Activated T-cell treated with anti-CD3 and anti-CD28 coated beads, Interleukin-2, amount 50 U/mL, for 24 hours (primary cell): ENCODE data around the gene TMCC3.
A peak's percentile ranks its signal among the peaks of the same experiment; 100 is the strongest.

Experiments
- DNase-seq: peaks from one replicate; pipeline ENCODE4 v3.0.0-alpha.2; 2020
- H3K27ac Mint-ChIP-seq: 2 replicates; pipeline ENCODE4 v1.8.0; 2020; ENCODE audit warnings: mild to moderate bottlenecking, mixed read lengths
- H3K27me3 Mint-ChIP-seq: 2 replicates; pipeline ENCODE4 v1.8.0; 2020; ENCODE audit warnings: mixed read lengths
- H3K36me3 Mint-ChIP-seq: 2 replicates; pipeline ENCODE4 v1.8.0; 2020; ENCODE audit warnings: low read depth, mixed read lengths
- H3K4me1 Mint-ChIP-seq: 2 replicates; pipeline ENCODE4 v1.8.0; 2020; ENCODE audit warnings: low read depth, mixed read lengths
- H3K4me3 Mint-ChIP-seq: 2 replicates; pipeline ENCODE4 v1.8.0; 2020; ENCODE audit warnings: mild to moderate bottlenecking, moderate library complexity, mixed read lengths
- H3K9me3 Mint-ChIP-seq: 2 replicates; pipeline ENCODE4 v1.8.0; 2020; ENCODE audit warnings: mixed read lengths

The TMCC3 gene

DNA sequence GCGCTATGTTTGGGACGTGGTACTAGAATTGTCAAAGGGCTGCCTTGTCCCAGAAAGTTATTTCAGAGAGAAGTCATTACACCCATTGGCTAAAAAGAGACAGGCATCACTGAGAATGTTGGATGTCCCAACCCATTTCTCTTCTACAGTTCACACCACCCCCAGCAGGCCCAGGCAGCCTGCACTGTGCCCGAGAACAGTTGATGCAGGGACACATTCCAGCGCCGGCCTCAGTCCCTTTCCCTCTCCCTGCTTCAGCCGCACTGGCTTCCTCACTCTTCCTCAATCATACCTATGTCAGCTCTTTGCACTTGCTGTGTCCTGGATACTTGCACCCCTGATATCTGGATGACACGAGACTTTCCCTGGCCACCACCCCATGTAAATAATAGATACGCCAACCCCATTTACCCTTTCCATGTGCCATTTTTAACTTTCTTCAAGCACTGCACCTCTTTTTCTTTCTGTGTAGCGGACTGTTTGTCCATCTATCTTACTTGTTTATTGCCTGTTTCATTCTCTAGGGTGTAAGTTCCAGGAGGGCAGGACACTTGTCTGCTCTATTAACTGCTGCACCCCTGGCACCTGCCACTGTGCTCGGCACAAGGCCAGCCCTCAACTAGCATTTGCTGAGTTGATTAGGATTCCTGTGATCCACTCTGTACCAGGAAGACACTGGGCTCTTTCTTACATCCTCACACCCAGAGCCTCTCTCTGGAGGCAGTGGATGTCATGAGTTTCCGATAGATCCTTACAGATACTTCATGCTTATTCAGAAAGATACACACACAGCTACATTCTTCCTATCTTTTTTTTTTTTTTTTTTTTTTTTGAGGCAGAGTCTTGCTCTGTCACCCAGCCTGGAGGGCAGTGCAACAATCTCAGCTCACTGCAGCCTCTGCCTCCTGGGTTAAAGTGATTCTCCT, 114.1 kb downstream of the TMCC3 start:
- no peaks in the 10 kb centered on the region for H3K9me3 Mint-ChIP-seq
- peaks cover 7% of the 10 kb centered on the region for H3K27me3 Mint-ChIP-seq
- peaks cover 2% of the 10 kb centered on the region for H3K4me1 Mint-ChIP-seq
- no peak overlapping the region for H3K27ac Mint-ChIP-seq
- no peaks in the 10 kb centered on the region for H3K36me3 Mint-ChIP-seq
- no peak overlapping the region for H3K4me3 Mint-ChIP-seq
- DNase-seq = no peak

- Mint-ChIP-seq H3K4me1 (peaks cover 2% of the 10 kb centered on the region), H3K4me3 (no peak overlapping the region), H3K27me3 (peaks cover 7% of the 10 kb centered on the region), H3K36me3 (no peaks in the 10 kb centered on the region), H3K27ac (no peak overlapping the region), H3K9me3 (no peaks in the 10 kb centered on the region)
- no peak for DNase-seq
Observed at GRCh38 chr12:94535510-94535921, 114.8 kb downstream of the TMCC3 start.

- H3K27me3 Mint-ChIP-seq = peaks cover 7% of the 10 kb centered on the region
- no peaks in the 10 kb centered on the region for H3K9me3 Mint-ChIP-seq
- no peaks in the 10 kb centered on the region for H3K36me3 Mint-ChIP-seq
- no peak overlapping the region for H3K4me3 Mint-ChIP-seq
- no peak overlapping the region for H3K27ac Mint-ChIP-seq
- peaks cover 2% of the 10 kb centered on the region for H3K4me1 Mint-ChIP-seq
- DNase-seq = no peak
Observed at GRCh38 chr12:94534774-94535509, 115.4 kb downstream of the TMCC3 start.

DNA sequence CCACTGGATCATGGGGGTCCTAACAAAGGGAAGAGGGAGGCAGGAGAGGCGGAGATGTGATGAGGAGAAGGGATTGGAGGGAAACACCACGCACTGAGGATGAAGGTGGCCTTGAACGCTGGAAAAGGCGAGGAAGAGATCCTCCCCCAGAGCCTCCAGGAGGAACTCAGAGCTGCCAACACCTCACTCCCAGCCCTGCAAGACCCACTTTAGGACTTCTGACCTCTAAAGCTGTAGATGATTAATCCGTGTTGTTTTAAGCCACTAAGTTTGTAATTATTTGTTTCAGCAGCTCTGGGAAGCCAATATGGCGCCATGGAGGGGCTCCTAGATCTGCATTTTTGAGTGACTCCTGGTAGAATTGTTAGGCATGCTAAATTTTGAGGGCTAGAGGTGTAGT, 116.1 kb downstream of the TMCC3 start:
- DNase-seq = no peak

GRCh38 chr12:94532490-94533422, 117.6 kb downstream of the TMCC3 start:
- Mint-ChIP-seq H3K4me1 (peaks cover 2% of the 10 kb centered on the region), H3K4me3 (no peak overlapping the region), H3K27me3 (peaks cover 15% of the 10 kb centered on the region), H3K9me3 (no peaks in the 10 kb centered on the region), H3K27ac (no peak overlapping the region), H3K36me3 (no peaks in the 10 kb centered on the region)
- peak; percentile 84 for DNase-seq

More for the DNA sequence above, 116.1 kb downstream of the TMCC3 start:
- Mint-ChIP-seq H3K27ac (no peak overlapping the region), H3K36me3 (no peaks in the 10 kb centered on the region), H3K4me1 (peaks cover 2% of the 10 kb centered on the region), H3K4me3 (no peak overlapping the region), H3K9me3 (no peaks in the 10 kb centered on the region), H3K27me3 (peaks cover 9% of the 10 kb centered on the region)

GRCh38 chr12:94531196-94531720, 119.1 kb downstream of the TMCC3 start:
- no peaks in the 10 kb centered on the region for H3K9me3 Mint-ChIP-seq
- H3K36me3 Mint-ChIP-seq = no peaks in the 10 kb centered on the region
- H3K27ac Mint-ChIP-seq = no peak overlapping the region
- no peak for DNase-seq
- H3K27me3 Mint-ChIP-seq = peaks cover 15% of the 10 kb centered on the region
- H3K4me1 Mint-ChIP-seq = peaks cover 2% of the 10 kb centered on the region
- H3K4me3 Mint-ChIP-seq = no peak overlapping the region

DNA sequence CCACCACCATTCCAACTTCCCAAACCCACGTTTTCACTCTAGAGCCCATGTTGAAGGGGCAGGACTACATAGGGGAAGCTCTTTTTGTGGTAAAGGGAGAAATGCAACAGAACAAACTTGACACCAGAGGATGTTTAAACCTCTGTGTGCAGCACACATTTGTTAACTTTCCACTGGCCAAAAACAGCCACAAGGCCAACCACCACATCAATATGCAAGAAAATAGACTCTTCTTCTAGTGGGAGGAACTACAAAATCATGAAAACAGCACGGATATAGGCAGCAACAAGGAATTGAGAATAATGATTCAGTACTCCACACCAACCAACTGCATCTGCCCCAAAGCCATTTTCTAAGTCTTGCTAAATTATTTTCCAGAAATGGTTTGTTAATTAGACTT, 124.4 kb downstream of the TMCC3 start:
- Mint-ChIP-seq H3K4me1 (peaks cover 3% of the 10 kb centered on the region), H3K27ac (no peak overlapping the region), H3K27me3 (peaks cover 8% of the 10 kb centered on the region), H3K36me3 (no peaks in the 10 kb centered on the region), H3K9me3 (no peaks in the 10 kb centered on the region), H3K4me3 (no peak overlapping the region)
- DNase-seq = no peak
